Glutamatergic neuron (in vitro differentiated cells): ENCODE measurements around the gene RB1. TPM values are rescaled to one million over a fixed set of nuclear protein-coding genes. Genes with fewer than 3 reads are reported as not detected.
"Not testable (repeated sequence)": the region's sequence is repeated elsewhere in the genome, so short reads cannot be mapped to it uniquely, and the experiment has no call there.

Experiments used
- DNase-seq: peaks from one replicate; pipeline ENCODE4 v3.0.0; 2022
- H3K27ac Mint-ChIP-seq: one replicate; pipeline ENCODE4 v1.8.0; 2020; ENCODE audit warnings: mild to moderate bottlenecking, mixed read lengths, inconsistent platforms; ENCODE audit not compliant: unreplicated experiment
- H3K27me3 Mint-ChIP-seq: one replicate; pipeline ENCODE4 v1.8.0; 2020; ENCODE audit warnings: mild to moderate bottlenecking, moderate library complexity, mixed read lengths, inconsistent platforms; ENCODE audit not compliant: unreplicated experiment
- H3K36me3 Mint-ChIP-seq: one replicate; pipeline ENCODE4 v1.8.0; 2020; ENCODE audit warnings: mild to moderate bottlenecking, mixed read lengths, inconsistent platforms; ENCODE audit not compliant: unreplicated experiment
- H3K4me1 Mint-ChIP-seq: one replicate; pipeline ENCODE4 v1.8.0; 2020; ENCODE audit warnings: mild to moderate bottlenecking, low read depth, mixed read lengths, inconsistent platforms; ENCODE audit not compliant: unreplicated experiment
- H3K4me3 Mint-ChIP-seq: one replicate; pipeline ENCODE4 v1.8.0; 2020; ENCODE audit warnings: mild to moderate bottlenecking, mixed read lengths, inconsistent platforms; ENCODE audit not compliant: unreplicated experiment
- H3K9me3 Mint-ChIP-seq: one replicate; pipeline ENCODE4 v1.8.0; 2020; ENCODE audit warnings: mild to moderate bottlenecking, moderate library complexity, mixed read lengths, inconsistent platforms; ENCODE audit not compliant: unreplicated experiment
- total RNA-seq: library from RNA; stranded (reverse); fragmentation: NEBNext Ultra II Directional; extraction: Animal tissue kit (Norgen Biotek cat#: 25700); gene quantifications from one replicate; pipeline ENCODE4 v1.2.1, GENCODE V29; 2021; ENCODE audit not compliant: unreplicated experiment
- TF ChIP-seq, protein P1 (sequence below): fragments of 200-600 bp; sonication (generic); IDR thresholded peaks from one replicate; pipeline ENCODE4 v1.5.0; 2021; ENCODE audit not compliant: partially characterized antibody, unreplicated experiment

Gene RB1
- total RNA-seq, 1 donor from 2014 or later, result 50.3 TPM

DNA sequence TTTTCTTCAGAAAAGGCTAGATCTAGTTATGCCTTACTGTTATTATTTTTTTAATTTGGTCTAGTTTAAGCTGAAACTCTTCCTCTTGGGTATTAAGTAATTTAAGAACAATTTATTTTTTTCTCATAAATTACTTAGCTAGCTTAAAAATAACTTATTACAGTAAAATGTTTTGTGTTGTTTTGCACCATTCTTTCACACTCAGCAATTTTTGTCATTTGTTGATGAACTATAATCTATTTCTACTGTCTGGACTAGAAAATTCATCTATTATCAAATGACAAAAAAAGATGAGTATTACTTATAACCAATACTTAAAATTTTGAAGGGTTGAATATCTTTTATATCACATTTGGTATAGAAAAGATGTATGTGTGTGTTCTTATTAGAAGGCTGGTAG, 111.0 kb downstream of the RB1 start:
- Mint-ChIP-seq H3K36me3 (peaks cover 29% of the 10 kb centered on the region), H3K9me3 (peaks cover 4% of the 10 kb centered on the region), H3K4me1 (peaks cover 14% of the 10 kb centered on the region), H3K4me3 (no peak overlapping the region), H3K27ac (no peak overlapping the region), H3K27me3 (peaks cover 1% of the 10 kb centered on the region)
- no peak for DNase-seq
- TF ChIP-seq, protein P1, sequence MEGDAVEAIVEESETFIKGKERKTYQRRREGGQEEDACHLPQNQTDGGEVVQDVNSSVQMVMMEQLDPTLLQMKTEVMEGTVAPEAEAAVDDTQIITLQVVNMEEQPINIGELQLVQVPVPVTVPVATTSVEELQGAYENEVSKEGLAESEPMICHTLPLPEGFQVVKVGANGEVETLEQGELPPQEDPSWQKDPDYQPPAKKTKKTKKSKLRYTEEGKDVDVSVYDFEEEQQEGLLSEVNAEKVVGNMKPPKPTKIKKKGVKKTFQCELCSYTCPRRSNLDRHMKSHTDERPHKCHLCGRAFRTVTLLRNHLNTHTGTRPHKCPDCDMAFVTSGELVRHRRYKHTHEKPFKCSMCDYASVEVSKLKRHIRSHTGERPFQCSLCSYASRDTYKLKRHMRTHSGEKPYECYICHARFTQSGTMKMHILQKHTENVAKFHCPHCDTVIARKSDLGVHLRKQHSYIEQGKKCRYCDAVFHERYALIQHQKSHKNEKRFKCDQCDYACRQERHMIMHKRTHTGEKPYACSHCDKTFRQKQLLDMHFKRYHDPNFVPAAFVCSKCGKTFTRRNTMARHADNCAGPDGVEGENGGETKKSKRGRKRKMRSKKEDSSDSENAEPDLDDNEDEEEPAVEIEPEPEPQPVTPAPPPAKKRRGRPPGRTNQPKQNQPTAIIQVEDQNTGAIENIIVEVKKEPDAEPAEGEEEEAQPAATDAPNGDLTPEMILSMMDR, result no peak

DNA sequence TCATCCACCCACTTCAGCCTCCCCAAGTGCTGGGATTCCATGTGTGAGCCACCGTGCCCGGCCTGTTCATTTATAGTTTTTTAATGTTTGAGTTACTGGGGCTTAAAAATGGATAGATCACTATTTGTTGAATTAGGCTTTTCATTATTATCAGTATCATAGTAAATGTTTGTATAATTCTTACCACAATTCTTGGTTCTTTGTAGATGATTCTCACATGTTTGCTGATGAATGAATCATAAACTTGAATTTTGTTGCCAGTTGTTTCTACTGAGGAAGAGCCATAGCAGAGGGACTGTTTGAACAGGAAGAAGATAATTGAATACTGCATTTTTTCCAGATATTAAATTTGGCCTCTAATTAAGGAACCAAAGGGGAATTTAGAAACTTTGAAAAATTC, 112.0 kb downstream of the RB1 start:
- TF ChIP-seq, protein P1, result no peak
- Mint-ChIP-seq H3K9me3 (peaks cover 5% of the 10 kb centered on the region), H3K27me3 (peaks cover 1% of the 10 kb centered on the region), H3K36me3 (peaks cover 36% of the 10 kb centered on the region), H3K27ac (no peak overlapping the region), H3K4me1 (peaks cover 14% of the 10 kb centered on the region), H3K4me3 (no peak overlapping the region)
- no peak for DNase-seq

DNA sequence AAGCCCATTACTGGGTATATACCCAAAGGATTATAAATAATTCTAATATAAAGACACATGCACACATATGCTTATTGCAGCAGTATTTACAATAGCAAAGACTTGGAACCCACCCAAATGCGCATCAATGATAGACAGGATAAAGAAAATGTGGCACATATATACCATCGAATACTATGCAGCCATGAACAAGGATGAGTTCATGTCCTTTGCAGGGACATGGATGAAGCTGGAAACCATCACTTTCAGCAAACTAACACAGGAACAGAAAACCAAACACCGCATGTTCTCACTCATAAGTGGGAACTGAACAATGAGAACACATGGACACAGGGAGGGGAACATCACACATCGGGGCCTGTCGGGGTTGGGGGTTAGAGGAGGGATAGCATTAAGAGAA, 118.5 kb downstream of the RB1 start:
- H3K4me3 Mint-ChIP-seq, DNase-seq, H3K9me3 Mint-ChIP-seq, H3K27ac Mint-ChIP-seq, H3K27me3 Mint-ChIP-seq, H3K4me1 Mint-ChIP-seq: not testable (repeated sequence)
- H3K36me3 Mint-ChIP-seq, result peaks cover 31% of the 10 kb centered on the region

DNA sequence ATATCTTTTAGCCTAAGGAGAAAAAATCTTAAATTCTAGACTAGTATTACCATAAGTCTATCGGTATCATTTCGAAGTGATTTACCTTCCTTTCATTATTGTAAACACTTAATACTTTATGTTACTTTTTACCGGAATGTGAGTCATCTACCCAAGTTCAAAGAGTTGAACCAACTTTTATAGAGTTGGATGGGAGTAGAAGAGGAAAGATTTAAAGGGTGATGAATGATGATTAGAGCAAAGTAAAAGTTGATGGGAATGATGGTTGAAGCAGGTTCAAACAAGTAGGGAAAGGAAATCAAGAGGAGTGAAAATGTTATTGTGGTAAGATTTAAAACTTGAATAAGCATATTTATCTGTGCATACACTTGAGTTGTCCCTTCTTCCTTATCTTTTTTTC, 120.7 kb downstream of the RB1 start:
- Mint-ChIP-seq H3K4me1 (no peaks in the 10 kb centered on the region), H3K27ac (no peak overlapping the region), H3K36me3 (peaks cover 12% of the 10 kb centered on the region), H3K27me3 (no peaks in the 10 kb centered on the region), H3K4me3 (no peak overlapping the region), H3K9me3 (peaks cover 3% of the 10 kb centered on the region)
- no peak for DNase-seq
- TF ChIP-seq, protein P1, result no peak

DNA sequence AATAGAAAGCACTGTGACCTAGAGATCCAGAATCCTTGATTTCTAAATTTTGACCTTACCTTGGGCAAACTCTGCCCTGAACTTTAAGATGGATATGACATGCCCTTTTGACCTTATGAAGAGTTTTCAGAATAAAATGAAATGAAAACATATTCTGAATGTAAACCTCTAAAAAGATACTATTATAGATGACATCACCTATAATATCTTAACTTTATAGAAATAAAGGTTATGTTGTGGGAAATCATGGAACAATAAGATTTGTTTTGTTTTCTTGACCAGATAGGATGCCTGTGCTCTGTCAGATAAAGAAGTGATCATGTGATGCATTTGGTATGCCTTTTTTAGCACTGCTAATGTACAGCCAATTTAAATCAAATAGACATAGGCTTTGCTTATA, 122.5 kb downstream of the RB1 start:
- no peaks in the 10 kb centered on the region for H3K36me3 Mint-ChIP-seq
- no peak overlapping the region for H3K27ac Mint-ChIP-seq
- H3K9me3 Mint-ChIP-seq, result no peaks in the 10 kb centered on the region
- TF ChIP-seq, protein P1, result no peak
- H3K27me3 Mint-ChIP-seq, result no peaks in the 10 kb centered on the region
- no peak overlapping the region for H3K4me3 Mint-ChIP-seq
- H3K4me1 Mint-ChIP-seq, result no peaks in the 10 kb centered on the region
- no peak for DNase-seq

DNA sequence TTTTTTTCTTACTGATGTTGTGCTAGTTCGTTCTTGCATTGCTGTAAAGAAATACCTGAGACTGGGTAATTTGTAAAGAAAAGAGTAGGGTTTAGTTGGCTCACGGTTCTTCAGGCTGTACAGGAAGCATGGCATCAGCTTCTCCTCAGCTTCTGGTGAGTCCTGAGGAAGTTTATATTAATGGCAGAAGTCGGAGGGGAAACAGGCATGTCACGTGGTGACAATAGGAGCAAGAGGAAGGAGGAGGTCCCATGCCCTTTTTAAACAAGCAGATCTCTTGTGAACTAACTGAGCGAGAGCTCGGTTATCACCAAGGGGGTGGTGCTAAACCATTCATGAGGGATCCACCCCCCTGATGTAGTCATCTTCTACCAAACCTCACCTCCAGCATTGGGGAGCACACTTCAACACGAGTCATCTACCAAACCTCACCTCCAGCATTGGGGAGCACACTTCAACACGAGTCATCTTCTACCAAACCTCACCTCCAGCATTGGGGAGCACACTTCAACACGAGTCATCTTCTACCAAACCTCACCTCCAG, 123.3 kb downstream of the RB1 start:
- H3K36me3 Mint-ChIP-seq, H3K4me3 Mint-ChIP-seq: not testable (repeated sequence)

More for the DNA sequence above, 123.3 kb downstream of the RB1 start:
- not testable (repeated sequence) for DNase-seq, H3K9me3 Mint-ChIP-seq, H3K27ac Mint-ChIP-seq, H3K27me3 Mint-ChIP-seq, H3K4me1 Mint-ChIP-seq
